DND-41 (cell line): Measurements from ENCODE around the gene NR0B2.

ENCODE experiments used
- EZH2 ChIP-seq: IDR thresholded peaks from 3 replicates; pipeline ENCODE4 v1.6.1; 2012; ENCODE audit warnings: borderline replicate concordance, low read depth, mild to moderate bottlenecking, moderate library complexity, low read length, inconsistent platforms; ENCODE audit not compliant: severe bottlenecking
- TF ChIP-seq, protein P1 (sequence below): IDR thresholded peaks from 2 replicates; pipeline ENCODE4 v1.5.1; 2012; ENCODE audit warnings: borderline replicate concordance, low read length, moderate library complexity, mild to moderate bottlenecking; ENCODE audit not compliant: poor library complexity, severe bottlenecking; ENCODE audit errors: extremely low read depth

- TF ChIP-seq, protein P1, sequence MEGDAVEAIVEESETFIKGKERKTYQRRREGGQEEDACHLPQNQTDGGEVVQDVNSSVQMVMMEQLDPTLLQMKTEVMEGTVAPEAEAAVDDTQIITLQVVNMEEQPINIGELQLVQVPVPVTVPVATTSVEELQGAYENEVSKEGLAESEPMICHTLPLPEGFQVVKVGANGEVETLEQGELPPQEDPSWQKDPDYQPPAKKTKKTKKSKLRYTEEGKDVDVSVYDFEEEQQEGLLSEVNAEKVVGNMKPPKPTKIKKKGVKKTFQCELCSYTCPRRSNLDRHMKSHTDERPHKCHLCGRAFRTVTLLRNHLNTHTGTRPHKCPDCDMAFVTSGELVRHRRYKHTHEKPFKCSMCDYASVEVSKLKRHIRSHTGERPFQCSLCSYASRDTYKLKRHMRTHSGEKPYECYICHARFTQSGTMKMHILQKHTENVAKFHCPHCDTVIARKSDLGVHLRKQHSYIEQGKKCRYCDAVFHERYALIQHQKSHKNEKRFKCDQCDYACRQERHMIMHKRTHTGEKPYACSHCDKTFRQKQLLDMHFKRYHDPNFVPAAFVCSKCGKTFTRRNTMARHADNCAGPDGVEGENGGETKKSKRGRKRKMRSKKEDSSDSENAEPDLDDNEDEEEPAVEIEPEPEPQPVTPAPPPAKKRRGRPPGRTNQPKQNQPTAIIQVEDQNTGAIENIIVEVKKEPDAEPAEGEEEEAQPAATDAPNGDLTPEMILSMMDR: no peak
- TF ChIP-seq EZH2: no peak
These were observed 39.6 kb upstream of the NR0B2 start for GRCh38 chr1:26953374-26953773.
